Heart left ventricle (tissue), 16 donors: Measurements from ENCODE around the gene CSPG4. TPM values are rescaled to one million over a fixed set of nuclear protein-coding genes. Genes with fewer than 3 reads are reported as not detected.

Experiments
- ATAC-seq, 4 donors: fragments of 200-7000 bp; cut with Tn5 transposase; one replicate each; pipeline ENCODE4 v1.9.1; 2020 to 2022; ENCODE audit warnings: moderate library complexity in 4 of 4, mild to moderate bottlenecking in 3 of 4, moderate number of reproducible peaks in 1 of 4
- DNase-seq, 5 donors: peaks; one replicate each; pipeline ENCODE4 v3.0.0-alpha.2; 2020
- H3K27ac ChIP-seq, 12 donors: fragments of 200-600 bp; sonication (generic) in 4 of 12; one replicate each; pipeline versions ENCODE4 v1.5.0 to v1.8.0; 2016 to 2022; ENCODE audit warnings: mild to moderate bottlenecking in 2 of 12
- H3K27me3 ChIP-seq, 9 donors: fragments of 200-600 bp; sonication (generic) in 2 of 9; one replicate each; pipeline versions ENCODE4 v1.5.1 to v1.8.0; 2016 to 2022; ENCODE audit warnings: mild to moderate bottlenecking in 3 of 9
- H3K36me3 ChIP-seq, 9 donors: fragments of 200-600 bp; sonication (generic) in 2 of 9; one replicate each; pipeline versions ENCODE4 v1.5.0 to v1.8.0; 2018 to 2022; ENCODE audit warnings: mild to moderate bottlenecking in 2 of 9
- H3K4me1 ChIP-seq, 12 donors: fragments of 200-600 bp; sonication (generic) in 4 of 12; one replicate each; pipeline versions ENCODE4 v1.5.0 to v1.8.0; 2016 to 2022; ENCODE audit warnings: mild to moderate bottlenecking in 3 of 12
- H3K4me3 ChIP-seq, 12 donors: fragments of 200-600 bp; sonication (generic) in 4 of 12; one replicate each; pipeline versions ENCODE4 v1.5.0 to v1.8.0; 2017 to 2022; ENCODE audit warnings: mild to moderate bottlenecking in 9 of 12, moderate library complexity in 4 of 12
- H3K9me3 ChIP-seq, 12 donors: fragments of 200-600 bp; sonication (generic) in 4 of 12; one replicate each; pipeline versions ENCODE4 v1.5.0 to v1.8.0; 2016 to 2022; ENCODE audit warnings: mild to moderate bottlenecking in 1 of 12
- CTCF ChIP-seq, 12 donors: fragments of 200-600 bp; sonication (generic) in 4 of 12; IDR thresholded peaks; one replicate each; pipeline versions ENCODE4 v1.5.0 to v1.8.0; 2018 to 2022; ENCODE audit warnings: antibody characterized with exemption in 12 of 12, mild to moderate bottlenecking in 5 of 12
- POLR2A ChIP-seq, 2 donors: fragments of 450-650 bp; IDR thresholded peaks; one replicate each; pipeline ENCODE4 v1.6.1; 2017; ENCODE audit warnings: antibody characterized with exemption in 2 of 2, mild to moderate bottlenecking in 2 of 2, moderate library complexity in 2 of 2
- WGBS, 4 donors: extraction: QIAGEN DNeasy Blood & Tissue Kit in 2 of 4; methylation state at CpG; one replicate each; pipeline versions ENCODE4 v1.1.5 to v1.1.7; 2013 to 2018; 5-methylcytosine and 5-hydroxymethylcytosine counted together
- intact Hi-C, 10 donors: fragments of 100-400 bp; cut with DNase I; formaldehyde crosslinking; loops; one replicate each; pipeline versions ENCODE4 v1.11.1 to v1.14.2; 2022
- polyA plus RNA-seq, 2 donors: library from polyadenylated mRNA; stranded (reverse); fragments of 200-250 nt; gene quantifications; one replicate each; pipeline ENCODE4 v1.2.3, GENCODE V29; 2013
- total RNA-seq, 9 donors: library from RNA; depleted of rRNA in 2 of 9; stranded (reverse); fragments of >200 nt in 2 of 9; fragmentation: NEBNext Ultra II Directional in 3 of 9; extraction: Animal tissue kit (Norgen Biotek cat#: 25700) in 3 of 9; gene quantifications; one replicate each; pipeline versions ENCODE4 v1.1.0 to v1.2.4, GENCODE V29; 2016 to 2023
- donor health status: ischemic (EF 13 %, LVEDD 7.1; RV severe dilation, severe dysfunction).
- donor health status: healthy with polysubstance abuse.
- donor health status: DM: no; HTN: yes; CAD: no.
- donor health status: DM: no; HTN: no; CAD: no.
- donor health status: ischemic (EF 25% LVEDD 6.9; RV normal size, moderate dysfunction).
- donor health status: ischemic (EF 25% LVEDD 5.7; RV mildly dilated, moderate dysfunction).
- donor health status: healthy.
- donor health status: DM: yes; HTN: yes; CAD: no.
- donor health status: ischemic (EF 35%, LVEDD 5.7; RV mildly dilated, moderate dysfunction).
- donor health status: nonischemic (EF 11% LVEDD 7.7; RV severe dilation, severe dysfunction).
- donor health status: DM: yes; HTN: yes; CAD: no.
- donor health status: PGD.
- donor health status: ischemic (EF 29% LVEDD 5.4; RV normal size, mild dysfunction).
- donor health status: nonischemic (EF 23%, LVEDD 6.1; RV moderate dilation, normal function).

The CSPG4 gene
- total and polyA plus RNA-seq, 11 donors = 8.5 to 46.9 (median 13.9) TPM

GRCh38 chr15:75697523-75697922 is 15.1 kb downstream of the CSPG4 start:
- Histone ChIP-seq H3K4me3 (no peak overlapping the region), H3K9me3 (no peaks in the 10 kb centered on the region), H3K27ac (peak overlapping the region in 7 of 12 donors; percentile 13 to 93 (median 57)), H3K4me1 (peaks cover 4 to 78% (median 47%) of the 10 kb centered on the region in 12 donors), H3K36me3 (no peaks in the 10 kb centered on the region), H3K27me3 (peaks cover 0 to 5% (median 0%) of the 10 kb centered on the region in 9 donors)
- DNase-seq (no peak), ATAC-seq (no peak)
- TF ChIP-seq CTCF (IDR thresholded peaks at IDR 0.05) = no peak
- TF ChIP-seq POLR2A (IDR thresholded peaks at IDR 0.05) = no peak
- intact Hi-C loops = no loop called here
- 71 to 81% (median 76%) methylated on average over 7 of the region's 7 CpGs for WGBS, 4 donors

DNA sequence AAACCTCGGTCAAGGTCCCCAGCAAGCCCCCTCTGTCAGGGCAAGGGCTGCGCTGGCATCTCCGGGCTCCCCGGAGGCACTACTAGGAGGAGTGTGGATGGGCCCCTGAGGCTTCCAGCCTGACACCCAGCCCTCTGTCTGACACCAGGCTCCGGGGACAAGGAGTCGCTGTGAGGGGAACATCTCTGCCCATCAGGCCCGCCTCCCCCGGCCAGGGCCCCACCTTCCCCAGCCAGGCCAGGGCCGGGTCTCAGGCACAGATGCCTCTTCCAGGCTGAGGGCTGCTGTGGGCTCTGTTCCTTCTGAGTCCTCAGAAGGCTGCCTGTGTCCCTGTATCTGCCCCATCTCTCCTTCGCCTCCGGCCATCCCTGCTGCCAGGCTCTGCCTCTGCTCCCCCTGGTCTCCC is 15.8 kb downstream of the CSPG4 start:
- 73 to 82% (median 78%) methylated on average over 7 to 11 of the region's 11 CpGs for WGBS, 4 donors
- DNase-seq = no peak

GRCh38 chr15:75696311-75696720 is 16.3 kb downstream of the CSPG4 start:
- Histone ChIP-seq H3K27me3 (peaks cover 0 to 5% (median 0%) of the 10 kb centered on the region in 9 donors), H3K27ac (peak overlapping the region in 5 of 12 donors; percentile 42 to 93 (median 74)), H3K4me3 (no peak overlapping the region), H3K9me3 (no peaks in the 10 kb centered on the region), H3K36me3 (peaks cover 0 to 8% (median 0%) of the 10 kb centered on the region in 9 donors), H3K4me1 (peaks cover 4 to 66% (median 40%) of the 10 kb centered on the region in 12 donors)
- no peak for TF ChIP-seq POLR2A (IDR thresholded peaks at IDR 0.05)
- no peak for TF ChIP-seq CTCF (IDR thresholded peaks at IDR 0.05)
- ATAC-seq = no peak
- WGBS, 4 donors = 68 to 90% (median 78%) methylated on average over 12 to 14 of the region's 14 CpGs
- intact Hi-C loops = no loop called here
- no peak for DNase-seq

More for the DNA sequence above, 15.8 kb downstream of the CSPG4 start:
- intact Hi-C loops = no loop called here
- Histone ChIP-seq H3K27me3 (peaks cover 0 to 5% (median 0%) of the 10 kb centered on the region in 9 donors), H3K27ac (peak overlapping the region in 6 of 12 donors; percentile 42 to 93 (median 66)), H3K36me3 (peaks cover 0 to 4% (median 0%) of the 10 kb centered on the region in 9 donors), H3K9me3 (no peaks in the 10 kb centered on the region), H3K4me1 (peaks cover 4 to 71% (median 41%) of the 10 kb centered on the region in 12 donors), H3K4me3 (no peak overlapping the region)
- no peak for TF ChIP-seq POLR2A (IDR thresholded peaks at IDR 0.05)
- no peak for TF ChIP-seq CTCF (IDR thresholded peaks at IDR 0.05)
- ATAC-seq = no peak

DNA sequence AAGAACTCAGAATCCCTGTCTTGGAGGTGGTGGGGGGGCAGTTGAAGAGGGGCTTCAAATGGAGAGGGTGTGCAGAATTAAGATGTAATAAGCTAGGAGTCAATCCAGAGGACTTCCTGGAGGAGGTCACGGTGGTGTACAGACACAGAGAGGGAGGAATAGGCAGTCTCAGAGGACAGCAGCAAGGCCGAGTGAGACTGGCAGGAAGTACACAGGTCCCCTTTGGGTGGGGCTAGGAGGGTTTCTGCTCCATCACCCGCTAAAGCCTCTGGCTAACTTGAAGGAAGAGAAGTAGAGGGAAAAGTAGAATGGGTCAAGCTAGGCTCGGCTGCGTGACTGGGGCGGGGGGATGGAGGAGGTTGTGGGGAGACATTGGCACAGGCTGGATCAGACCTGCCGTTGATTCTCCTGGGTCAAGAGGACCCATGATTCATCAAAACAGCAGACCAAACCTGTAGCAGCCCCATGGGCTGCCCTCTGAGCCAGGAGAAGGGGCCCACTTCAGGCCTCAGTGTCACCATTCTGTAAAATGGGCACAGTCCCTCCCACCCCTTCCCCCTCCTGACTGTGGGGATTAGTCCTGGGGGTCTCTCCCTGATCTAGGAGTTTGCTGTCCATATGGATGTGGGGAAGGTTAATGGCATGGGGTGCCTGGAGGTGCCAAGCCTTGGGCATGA is 16.9 kb downstream of the CSPG4 start:
- TF ChIP-seq CTCF (IDR thresholded peaks at IDR 0.05) (no peak), POLR2A (IDR thresholded peaks at IDR 0.05) (no peak)
- no peak overlapping the region for H3K4me3 ChIP-seq
- peak overlapping the region in 7 of 12 donors; percentile 8 to 93 (median 70) for H3K27ac ChIP-seq
- no peaks in the 10 kb centered on the region for H3K9me3 ChIP-seq
- peaks cover 4 to 60% (median 38%) of the 10 kb centered on the region in 12 donors for H3K4me1 ChIP-seq
- H3K27me3 ChIP-seq = peaks cover 0 to 5% (median 0%) of the 10 kb centered on the region in 9 donors
- WGBS, 4 donors = 53 to 68% (median 59%) methylated on average over 7 of the region's 7 CpGs
- intact Hi-C loops = no loop called here
- ATAC-seq (no peak), DNase-seq (no peak)
- H3K36me3 ChIP-seq = peaks cover 0 to 13% (median 0%) of the 10 kb centered on the region in 9 donors
